ENCODE results near the gene RBM15B. TPM values are rescaled to one million over a fixed set of nuclear protein-coding genes. Genes with fewer than 3 reads are reported as not detected.

RBM15B gene
- total RNA-seq, 1 experiment from 2014 or later = 30.9 TPM

- no peak overlapping the region for H3K27ac ChIP-seq (ENCODE audit: low read length)
- TF ChIP-seq, protein P1, sequence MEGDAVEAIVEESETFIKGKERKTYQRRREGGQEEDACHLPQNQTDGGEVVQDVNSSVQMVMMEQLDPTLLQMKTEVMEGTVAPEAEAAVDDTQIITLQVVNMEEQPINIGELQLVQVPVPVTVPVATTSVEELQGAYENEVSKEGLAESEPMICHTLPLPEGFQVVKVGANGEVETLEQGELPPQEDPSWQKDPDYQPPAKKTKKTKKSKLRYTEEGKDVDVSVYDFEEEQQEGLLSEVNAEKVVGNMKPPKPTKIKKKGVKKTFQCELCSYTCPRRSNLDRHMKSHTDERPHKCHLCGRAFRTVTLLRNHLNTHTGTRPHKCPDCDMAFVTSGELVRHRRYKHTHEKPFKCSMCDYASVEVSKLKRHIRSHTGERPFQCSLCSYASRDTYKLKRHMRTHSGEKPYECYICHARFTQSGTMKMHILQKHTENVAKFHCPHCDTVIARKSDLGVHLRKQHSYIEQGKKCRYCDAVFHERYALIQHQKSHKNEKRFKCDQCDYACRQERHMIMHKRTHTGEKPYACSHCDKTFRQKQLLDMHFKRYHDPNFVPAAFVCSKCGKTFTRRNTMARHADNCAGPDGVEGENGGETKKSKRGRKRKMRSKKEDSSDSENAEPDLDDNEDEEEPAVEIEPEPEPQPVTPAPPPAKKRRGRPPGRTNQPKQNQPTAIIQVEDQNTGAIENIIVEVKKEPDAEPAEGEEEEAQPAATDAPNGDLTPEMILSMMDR (IDR thresholded peaks at IDR 0.05) = no peak
- TF ChIP-seq POLR2AphosphoS5 (IDR thresholded peaks at IDR 0.05; ENCODE audit: low read depth, low read length) (no peak), SIN3A (IDR thresholded peaks at IDR 0.05; ENCODE audit: borderline replicate concordance, insufficient read depth, low read depth, low read length) (no peak), REST (IDR thresholded peaks at IDR 0.05; ENCODE audit: insufficient read depth in 1 of 2, low read depth in 2 of 2, low read length in 1 of 2) (no peak), TCF7L2 (IDR thresholded peaks at IDR 0.05; ENCODE audit: low read depth, low read length) (no peak)
- POLR2A ChIA-PET = no interaction called here
- H3K9me3 ChIP-seq (ENCODE audit: control insufficient read depth, insufficient read depth, low read depth, low read length) = no peaks in the 10 kb centered on the region
- BruUV-seq (replicated peaks) = no TSS peak
- no peak for ATAC-seq
- H3K4me3 ChIP-seq (ENCODE audit: low read depth in 2 of 2, low read length in 2 of 2) = no peak overlapping the region
- H3K27me3 ChIP-seq (ENCODE audit: control insufficient read depth, insufficient read depth, low read length) = no peaks in the 10 kb centered on the region
- peaks cover 4% of the 10 kb centered on the region for H3K36me3 ChIP-seq (ENCODE audit: control insufficient read depth, insufficient read depth, low read length)
- intact Hi-C loops (cut with micrococcal nuclease; ENCODE audit: unreplicated experiment) (no loop called here), in situ Hi-C loops (cut with HindIII; ENCODE audit: low pct_unique_long_range_greater_than_20kb, low sequenced_read_pairs) (no loop called here)
- H3K4me1 ChIP-seq (ENCODE audit: control insufficient read depth, insufficient read depth, low read length) = no peaks in the 10 kb centered on the region
- CTCF ChIA-PET = no interaction called here
- no peak for DNase-seq (ENCODE audit: low read depth, low spot score)
Measured at GRCh38 chr3:51445544-51446280, 54.6 kb downstream of the RBM15B start.

Other genes with a start within 250 kb of the RBM15B start
- 69.9 TPM for gene MANF, start 6.0 kb upstream of the RBM15B start, total RNA-seq (2021; ENCODE audit: unreplicated experiment)
- gene DCAF1, start 108.7 kb downstream of the RBM15B start, total RNA-seq (2021; ENCODE audit: unreplicated experiment) = 24.7 TPM
- 18.9 TPM for gene RAD54L2, start 147.4 kb downstream of the RBM15B start, total RNA-seq (2021; ENCODE audit: unreplicated experiment)

All from Panc1 (cell line).